GM21619 (cell line): ENCODE measurements around the gene GALNT2.

Experiments used
- ATAC-seq: cut with Tn5 transposase; IDR thresholded peaks from one replicate; pipeline ENCODE4 v1.9.1; 2021; ENCODE audit not compliant: unreplicated experiment

Gene GALNT2

GRCh38 chr1:230287674-230288315, 220.8 kb downstream of the GALNT2 start:
- ATAC-seq = no peak

DNA sequence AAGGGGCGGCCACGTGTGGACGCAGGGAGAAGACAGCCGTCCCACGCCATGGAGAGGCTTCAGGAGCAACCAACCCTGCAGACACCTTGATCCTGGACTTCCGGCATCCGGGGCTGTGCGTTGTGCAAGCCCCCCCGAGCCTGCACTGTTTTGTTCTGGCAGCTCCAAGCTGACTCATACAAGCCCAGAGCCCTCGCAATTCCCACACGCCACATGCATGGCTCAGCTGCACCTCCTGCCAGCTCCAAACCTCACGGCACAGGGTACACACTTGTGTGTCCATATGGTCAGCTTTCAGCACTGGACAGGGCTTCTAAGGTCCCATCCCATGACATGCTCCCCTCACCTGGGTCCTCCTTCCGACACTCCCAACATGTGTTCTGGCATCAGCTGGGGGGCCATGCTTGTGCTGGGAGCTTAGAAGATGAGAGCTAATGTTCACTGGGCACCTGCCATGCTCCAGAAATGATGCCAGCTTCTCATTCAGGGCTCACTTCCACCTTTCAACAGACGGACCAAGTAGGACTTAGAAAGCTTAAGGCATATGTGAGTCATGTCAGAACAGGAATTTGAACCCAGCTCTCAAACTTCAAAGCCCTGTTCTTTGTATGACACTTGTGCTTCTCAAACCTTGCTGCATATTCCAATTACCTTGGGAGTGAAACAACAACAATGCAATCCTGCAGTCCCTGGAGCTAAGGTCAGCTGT, 221.8 kb downstream of the GALNT2 start:
- ATAC-seq = no peak

GRCh38 chr1:230289350-230289644, 222.3 kb downstream of the GALNT2 start:
- no peak for ATAC-seq

- no peak for ATAC-seq
Observed at GRCh38 chr1:230291731-230292620, 224.9 kb downstream of the GALNT2 start.

DNA sequence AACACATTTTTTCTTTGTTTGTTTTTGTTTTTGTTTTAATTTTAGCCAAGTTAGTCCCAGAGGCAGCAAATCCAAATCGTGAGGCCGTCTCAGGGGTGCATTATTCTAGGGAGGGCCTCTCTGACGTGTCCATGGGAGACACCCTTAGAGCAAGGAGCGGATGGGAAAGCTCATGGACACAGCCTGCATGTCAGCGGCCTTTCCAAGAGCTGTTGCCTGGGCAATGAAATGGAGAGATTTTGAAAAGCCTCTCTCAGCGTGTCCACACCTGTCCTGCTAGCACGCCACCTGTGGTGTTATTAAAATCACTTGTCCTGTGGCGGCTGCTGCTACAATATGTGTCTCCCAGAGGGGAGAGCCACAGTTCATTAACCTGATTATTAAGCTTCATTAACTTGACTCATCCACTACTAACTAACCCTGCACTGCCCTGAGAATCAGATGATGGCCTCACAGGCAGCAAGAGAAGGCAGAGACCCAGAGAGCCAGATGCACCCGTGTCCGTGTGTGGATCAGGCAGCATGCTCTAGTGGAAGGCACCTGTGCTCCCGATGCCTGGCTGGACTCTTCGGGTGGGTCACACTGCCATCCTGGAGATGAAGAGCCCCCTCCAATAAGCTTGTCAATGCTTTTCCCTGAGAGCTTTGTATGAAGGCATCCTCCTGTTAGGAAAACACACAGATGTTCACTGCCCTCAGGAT, 225.8 kb downstream of the GALNT2 start:
- ATAC-seq = no peak

- no peak for ATAC-seq
Observed at GRCh38 chr1:230293390-230293700, 226.3 kb downstream of the GALNT2 start.

GRCh38 chr1:230295367-230295766, 228.3 kb downstream of the GALNT2 start:
- ATAC-seq = no peak

GRCh38 chr1:230299191-230300006, 232.4 kb downstream of the GALNT2 start:
- no peak for ATAC-seq

- peak; percentile 66 for ATAC-seq
Observed at GRCh38 chr1:230300322-230301301, 233.6 kb downstream of the GALNT2 start.

DNA sequence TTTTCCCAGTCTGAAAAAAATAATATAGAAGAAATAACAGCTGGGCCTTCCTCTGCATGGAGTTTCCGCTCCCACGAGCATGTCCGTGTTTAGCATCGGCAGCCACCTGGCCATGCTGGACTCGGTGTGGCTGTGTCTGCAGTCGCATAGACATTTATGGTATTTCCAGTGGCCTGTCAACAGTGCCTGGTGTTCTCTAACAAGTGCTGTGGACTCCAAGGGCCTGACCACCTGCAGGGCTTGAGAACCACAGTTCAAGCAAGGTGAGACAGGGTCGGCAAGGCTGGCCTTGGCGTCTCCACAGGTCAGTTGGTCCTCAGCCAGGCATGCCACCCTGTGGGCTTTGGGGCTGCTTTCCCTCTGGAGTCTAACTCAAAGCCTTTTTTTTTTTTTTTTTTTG, 234.3 kb downstream of the GALNT2 start:
- ATAC-seq = no peak

GRCh38 chr1:230301822-230302221, 234.8 kb downstream of the GALNT2 start:
- ATAC-seq = no peak

GRCh38 chr1:230303069-230303468, 236.0 kb downstream of the GALNT2 start:
- no peak for ATAC-seq

- ATAC-seq = no peak
Observed at GRCh38 chr1:230303822-230304221, 236.8 kb downstream of the GALNT2 start.

DNA sequence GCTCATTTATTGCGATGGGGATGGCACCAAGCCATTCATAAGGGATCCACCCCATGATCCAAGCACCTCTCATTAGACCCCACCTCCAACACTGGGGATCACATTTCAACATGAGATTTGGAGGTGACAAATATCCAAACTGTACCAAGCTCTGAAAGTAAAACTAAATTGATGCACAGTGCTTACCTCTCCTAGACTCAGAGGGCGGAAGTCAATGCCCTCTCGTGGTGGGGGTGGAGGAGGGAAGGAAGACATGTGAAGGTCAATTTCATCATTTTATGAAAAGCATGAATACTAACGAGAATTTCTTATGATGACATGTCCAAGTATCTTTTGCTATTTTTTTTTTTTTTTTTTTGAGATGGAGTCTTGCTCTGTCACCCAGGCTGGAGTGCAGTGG, 239.1 kb downstream of the GALNT2 start:
- ATAC-seq = peak; percentile 77

GRCh38 chr1:230307213-230307612, 240.2 kb downstream of the GALNT2 start:
- ATAC-seq = no peak

- ATAC-seq = no peak
Observed at GRCh38 chr1:230308039-230308438, 241.0 kb downstream of the GALNT2 start.

DNA sequence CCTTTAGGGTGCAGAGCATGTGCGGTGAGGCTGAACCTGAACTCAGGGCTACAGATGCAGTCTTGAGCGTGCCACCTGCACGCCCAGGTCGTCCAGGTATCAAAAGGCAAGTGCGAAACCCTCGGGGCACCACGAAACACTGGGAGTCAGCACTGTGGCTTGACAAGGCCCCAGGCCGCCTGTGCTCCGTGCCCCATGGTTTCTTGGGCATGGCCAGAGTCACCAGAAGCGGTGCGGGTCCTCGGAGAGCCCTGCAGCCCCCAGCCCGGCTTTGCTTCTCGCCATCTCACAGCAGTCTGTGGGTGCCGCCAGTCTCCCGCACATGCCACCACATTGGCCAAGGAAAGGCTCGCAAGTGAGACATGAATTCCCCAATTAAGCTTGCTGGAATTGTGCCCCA, 241.8 kb downstream of the GALNT2 start:
- ATAC-seq = no peak

DNA sequence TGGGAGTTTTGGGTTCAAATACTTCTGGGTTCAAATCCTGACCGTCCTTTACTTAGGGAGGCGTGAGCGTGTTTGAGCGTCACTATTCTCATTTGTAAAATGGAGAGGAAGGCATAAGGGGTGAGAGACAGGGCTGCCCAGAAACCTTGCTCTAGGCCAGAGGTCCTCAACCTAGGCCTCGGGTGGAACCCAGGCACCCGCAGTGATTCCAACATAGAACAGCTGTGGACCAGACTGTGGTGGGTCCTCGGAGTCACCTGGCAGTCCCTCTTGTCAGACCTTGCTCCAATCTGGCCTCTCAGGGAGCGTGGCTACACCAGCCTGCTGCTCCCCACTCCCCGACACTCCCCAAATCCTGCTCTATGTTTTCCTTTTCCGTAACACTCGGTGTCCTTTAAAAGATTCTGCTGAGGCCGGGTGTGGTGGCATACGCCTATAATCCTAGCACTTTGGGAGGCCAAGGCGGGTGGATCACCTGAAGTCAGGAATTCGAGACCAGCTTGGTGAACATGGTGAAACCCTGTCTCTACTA, 242.7 kb downstream of the GALNT2 start:
- no peak for ATAC-seq
